Kidney epithelial cell (primary cell): ENCODE data around the gene AQP12A. TPM values are rescaled to one million over a fixed set of nuclear protein-coding genes. Genes with fewer than 3 reads are reported as not detected.

Source experiments
- DNase-seq: peaks from one replicate; pipeline ENCODE4 v3.0.0-alpha.2; 2010; ENCODE audit warnings: low read depth
- H3K27me3 ChIP-seq: 2 replicates; pipeline ENCODE4 v1.6.0; 2011; ENCODE audit warnings: low read length; ENCODE audit not compliant: control insufficient read depth, insufficient read depth
- H3K36me3 ChIP-seq: 2 replicates; pipeline ENCODE4 v1.5.1; 2011; ENCODE audit warnings: low read length; ENCODE audit not compliant: control insufficient read depth, insufficient read depth
- H3K4me3 ChIP-seq: 2 replicates; pipeline ENCODE4 v1.5.1; 2011; ENCODE audit warnings: low read depth, mild to moderate bottlenecking, control low read depth, low read length
- total RNA-seq: library from RNA; depleted of rRNA; stranded (reverse); fragments of >200 nt; gene quantifications from 2 replicates; pipeline ENCODE4 v1.2.3, GENCODE V29; 2015
- TF ChIP-seq, protein P1 (sequence below): IDR thresholded peaks from 2 replicates; pipeline ENCODE4 v1.5.1; 2011; ENCODE audit warnings: mild to moderate bottlenecking, moderate library complexity, low read length, control low read depth, inconsistent platforms; ENCODE audit not compliant: insufficient read depth, poor library complexity, severe bottlenecking

AQP12A gene
- total RNA-seq, 1 donor from 2014 or later, result not detected

GRCh38 chr2:240728361-240728760 lies 36.7 kb downstream of the AQP12A start:
- Histone ChIP-seq H3K27me3 (peaks cover 11% of the 10 kb centered on the region), H3K36me3 (no peaks in the 10 kb centered on the region), H3K4me3 (no peak overlapping the region)
- DNase-seq, result no peak
- TF ChIP-seq, protein P1, sequence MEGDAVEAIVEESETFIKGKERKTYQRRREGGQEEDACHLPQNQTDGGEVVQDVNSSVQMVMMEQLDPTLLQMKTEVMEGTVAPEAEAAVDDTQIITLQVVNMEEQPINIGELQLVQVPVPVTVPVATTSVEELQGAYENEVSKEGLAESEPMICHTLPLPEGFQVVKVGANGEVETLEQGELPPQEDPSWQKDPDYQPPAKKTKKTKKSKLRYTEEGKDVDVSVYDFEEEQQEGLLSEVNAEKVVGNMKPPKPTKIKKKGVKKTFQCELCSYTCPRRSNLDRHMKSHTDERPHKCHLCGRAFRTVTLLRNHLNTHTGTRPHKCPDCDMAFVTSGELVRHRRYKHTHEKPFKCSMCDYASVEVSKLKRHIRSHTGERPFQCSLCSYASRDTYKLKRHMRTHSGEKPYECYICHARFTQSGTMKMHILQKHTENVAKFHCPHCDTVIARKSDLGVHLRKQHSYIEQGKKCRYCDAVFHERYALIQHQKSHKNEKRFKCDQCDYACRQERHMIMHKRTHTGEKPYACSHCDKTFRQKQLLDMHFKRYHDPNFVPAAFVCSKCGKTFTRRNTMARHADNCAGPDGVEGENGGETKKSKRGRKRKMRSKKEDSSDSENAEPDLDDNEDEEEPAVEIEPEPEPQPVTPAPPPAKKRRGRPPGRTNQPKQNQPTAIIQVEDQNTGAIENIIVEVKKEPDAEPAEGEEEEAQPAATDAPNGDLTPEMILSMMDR, result no peak

- TF ChIP-seq, protein P1, result no peak
- DNase-seq, result no peak
- H3K36me3 ChIP-seq, result no peaks in the 10 kb centered on the region
- peaks cover 11% of the 10 kb centered on the region for H3K27me3 ChIP-seq
- H3K4me3 ChIP-seq, result no peak overlapping the region
Observed at GRCh38 chr2:240728827-240729226, 37.2 kb downstream of the AQP12A start.

DNA sequence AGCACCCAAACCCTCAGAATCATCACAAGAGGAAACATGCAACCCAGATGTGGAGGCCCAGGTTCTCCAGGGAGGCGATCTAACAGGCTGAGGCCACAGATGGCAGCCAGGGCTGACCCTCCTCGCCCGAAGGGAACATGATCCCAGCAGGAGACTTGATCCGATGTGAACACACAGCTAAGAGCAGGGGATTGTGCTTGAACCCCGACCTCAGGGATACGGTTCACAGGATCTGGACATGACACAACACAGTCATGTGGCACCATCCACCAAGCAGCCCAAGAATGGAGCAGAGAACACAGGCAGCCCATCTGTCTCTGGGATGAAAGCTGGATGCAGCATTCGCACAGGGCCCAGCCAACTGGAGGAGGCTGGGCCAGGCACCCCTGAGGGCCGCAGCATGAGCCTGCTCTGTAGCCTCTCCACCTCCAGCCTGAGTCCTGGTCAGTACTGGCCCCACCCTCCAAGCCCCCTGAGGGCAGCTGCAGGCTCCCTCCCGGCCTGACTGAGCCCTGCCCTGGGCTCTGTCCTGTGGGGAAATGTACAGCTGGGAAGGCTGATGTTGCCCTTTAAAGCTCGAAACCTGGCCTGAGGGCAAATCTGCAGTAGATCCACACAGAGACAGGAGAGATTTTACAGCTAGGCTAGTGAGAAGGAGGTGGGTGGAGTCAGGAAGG lies 39.0 kb downstream of the AQP12A start:
- TF ChIP-seq, protein P1, result no peak
- H3K36me3 ChIP-seq, result no peaks in the 10 kb centered on the region
- DNase-seq, result no peak
- no peak overlapping the region for H3K4me3 ChIP-seq
- peaks cover 11% of the 10 kb centered on the region for H3K27me3 ChIP-seq

DNA sequence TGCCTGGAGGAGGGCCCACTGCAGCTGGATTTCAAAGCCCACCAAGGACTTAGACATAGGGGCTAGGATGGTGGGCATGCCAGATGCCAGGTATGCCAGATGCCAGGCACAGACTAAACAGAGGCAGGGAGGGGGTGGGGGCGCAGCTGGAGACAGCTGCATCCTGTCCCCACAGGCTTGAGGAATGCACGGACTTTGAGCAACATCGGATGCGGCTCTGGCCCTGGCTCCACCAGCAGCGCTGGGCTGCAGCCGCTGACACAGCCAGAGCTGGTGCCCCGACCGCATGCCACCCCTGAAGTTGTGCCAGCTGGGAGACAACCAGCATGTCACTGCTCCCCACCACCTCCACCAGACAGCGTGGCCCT lies 39.5 kb downstream of the AQP12A start:
- Histone ChIP-seq H3K36me3 (no peaks in the 10 kb centered on the region), H3K4me3 (no peak overlapping the region), H3K27me3 (peaks cover 11% of the 10 kb centered on the region)
- TF ChIP-seq, protein P1, result no peak
- DNase-seq, result no peak

DNA sequence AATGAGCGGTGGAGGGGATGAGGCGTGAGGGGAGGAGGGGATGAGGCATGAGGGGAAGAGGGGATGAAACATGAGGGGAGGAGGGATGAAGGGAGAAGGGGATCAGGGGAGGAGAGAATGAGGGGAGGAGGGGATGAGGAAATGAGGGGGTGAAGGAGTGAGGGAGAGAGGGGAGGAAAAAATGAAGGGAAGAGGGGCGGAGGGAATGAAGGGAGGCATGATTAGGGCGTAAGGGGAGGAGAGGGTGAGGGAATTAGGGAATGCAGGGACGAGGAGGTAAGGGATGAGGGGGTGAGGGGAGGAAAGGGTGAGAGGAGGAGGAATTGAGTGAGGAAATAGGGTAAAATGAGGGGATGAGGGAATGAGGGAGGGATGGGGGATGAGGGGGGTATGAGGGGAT lies 40.5 kb downstream of the AQP12A start:
- Histone ChIP-seq H3K4me3 (no peak overlapping the region), H3K27me3 (peaks cover 11% of the 10 kb centered on the region), H3K36me3 (no peaks in the 10 kb centered on the region)
- no peak for DNase-seq
- TF ChIP-seq, protein P1, result no peak
